WTC11 (cell line): ENCODE results near the gene PKHD1. TPM values are rescaled to one million over a fixed set of nuclear protein-coding genes. Genes with fewer than 3 reads are reported as not detected.

ENCODE experiments used
- ATAC-seq: fragments of 200-7000 bp; cut with Tn5 transposase; 2 replicates; pipeline ENCODE4 v1.10.0; 2021; ENCODE audit warnings: mild to moderate bottlenecking, moderate library complexity
- CTCF ChIA-PET: fragments of 300-600 bp; sonication (Branson Sonifier 250); formaldehyde crosslinking; loops from one replicate; lab custom pipeline; 2021; ENCODE audit warnings: antibody characterized with exemption; lab: Charles Lee
- POLR2A ChIA-PET: fragments of 350-600 bp; sonication (Branson Sonifier 250); formaldehyde crosslinking; loops from one replicate; lab custom pipeline; 2021; ENCODE audit warnings: antibody characterized with exemption; lab: Charles Lee
- DNase-seq: peaks from one replicate; pipeline ENCODE4 v3.0.0; 2021; ENCODE audit warnings: low spot score
- H3K27ac Mint-ChIP-seq: 2 replicates; pipeline ENCODE4 v1.8.0; 2021; ENCODE audit warnings: mixed read lengths
- H3K27me3 Mint-ChIP-seq: 2 replicates; pipeline ENCODE4 v1.8.0; 2021; ENCODE audit warnings: low read depth, mild to moderate bottlenecking, moderate library complexity, mixed read lengths
- H3K36me3 Mint-ChIP-seq: 2 replicates; pipeline ENCODE4 v1.8.0; 2021; ENCODE audit warnings: mixed read lengths
- H3K4me1 Mint-ChIP-seq: 2 replicates; pipeline ENCODE4 v1.8.0; 2022; ENCODE audit warnings: mixed read lengths
- H3K4me3 Mint-ChIP-seq: 2 replicates; pipeline ENCODE4 v1.8.0; 2021; ENCODE audit warnings: mild to moderate bottlenecking, moderate library complexity, mixed read lengths
- H3K9me3 Mint-ChIP-seq: 2 replicates; pipeline ENCODE4 v1.8.0; 2021; ENCODE audit warnings: mixed read lengths
- ATF1 ChIP-seq: sonication (generic); formaldehyde crosslinking; IDR thresholded peaks from 2 replicates; pipeline ENCODE4 v1.8.1; 2023; ENCODE audit warnings: mild to moderate bottlenecking, moderate library complexity, missing genetic modification reagents
- CDX4 ChIP-seq: fragments of 250-450 bp; sonication (Bioruptor Pico); IDR thresholded peaks from 2 replicates; pipeline ENCODE4 v1.9.0; 2021; ENCODE audit warnings: moderate library complexity, mild to moderate bottlenecking, inconsistent platforms, borderline replicate concordance
- E2F1 ChIP-seq: sonication (generic); formaldehyde crosslinking; IDR thresholded peaks from 2 replicates; pipeline ENCODE4 v1.8.0; 2022; ENCODE audit warnings: mild to moderate bottlenecking, missing genetic modification reagents
- ELF4 ChIP-seq: sonication (generic); formaldehyde crosslinking; IDR thresholded peaks from 2 replicates; pipeline ENCODE4 v1.8.1; 2022; ENCODE audit warnings: low read depth, mild to moderate bottlenecking, moderate library complexity, missing genetic modification reagents
- ETV6 ChIP-seq: sonication (generic); formaldehyde crosslinking; IDR thresholded peaks from 2 replicates; pipeline ENCODE4 v1.8.1; 2022; ENCODE audit warnings: mild to moderate bottlenecking, missing genetic modification reagents
- FOXJ3 ChIP-seq: sonication (generic); formaldehyde crosslinking; IDR thresholded peaks from 2 replicates; pipeline ENCODE4 v1.9.0; 2021; ENCODE audit warnings: missing genetic modification reagents, mild to moderate bottlenecking, borderline replicate concordance
- FOXP4 ChIP-seq: sonication (generic); formaldehyde crosslinking; IDR thresholded peaks from 2 replicates; pipeline ENCODE4 v1.8.0; 2022; ENCODE audit warnings: mild to moderate bottlenecking, missing genetic modification reagents
- JUN ChIP-seq: sonication (generic); formaldehyde crosslinking; IDR thresholded peaks from 2 replicates; pipeline ENCODE4 v1.8.0; 2023; ENCODE audit warnings: mild to moderate bottlenecking, missing genetic modification reagents
- KAT7 ChIP-seq: sonication (generic); formaldehyde crosslinking; IDR thresholded peaks from 2 replicates; pipeline ENCODE4 v1.8.1; 2023; ENCODE audit warnings: missing genetic modification reagents, mild to moderate bottlenecking, borderline replicate concordance
- MYBL2 ChIP-seq: sonication (generic); formaldehyde crosslinking; IDR thresholded peaks from 2 replicates; pipeline ENCODE4 v1.8.1; 2023; ENCODE audit warnings: mild to moderate bottlenecking, moderate library complexity, missing genetic modification reagents
- NR3C1 ChIP-seq: sonication (generic); formaldehyde crosslinking; conservative IDR thresholded peaks from 2 replicates; pipeline ENCODE4 v1.8.1; 2023; ENCODE audit warnings: low read depth, mild to moderate bottlenecking, missing genetic modification reagents
- RORB ChIP-seq: fragments of 250-450 bp; sonication (Bioruptor Pico); IDR thresholded peaks from 2 replicates; pipeline ENCODE4 v1.9.0; 2021; ENCODE audit warnings: mild to moderate bottlenecking
- TEAD4 ChIP-seq: sonication (generic); formaldehyde crosslinking; IDR thresholded peaks from 2 replicates; pipeline ENCODE4 v1.8.0; 2022; ENCODE audit warnings: mild to moderate bottlenecking, missing genetic modification reagents
- TP53 ChIP-seq: sonication (generic); formaldehyde crosslinking; IDR thresholded peaks from 2 replicates; pipeline ENCODE4 v1.8.1; 2023; ENCODE audit warnings: mild to moderate bottlenecking, missing genetic modification reagents
- ZMAT4 ChIP-seq: fragments of 250-450 bp; sonication (Bioruptor Pico); IDR thresholded peaks from 2 replicates; pipeline ENCODE4 v1.9.0; 2021; ENCODE audit warnings: mild to moderate bottlenecking
- ZNF138 ChIP-seq: sonication (generic); formaldehyde crosslinking; conservative IDR thresholded peaks from 2 replicates; pipeline ENCODE4 v1.8.1; 2022; ENCODE audit warnings: mild to moderate bottlenecking, moderate library complexity, missing genetic modification reagents
- ZNF232 ChIP-seq: sonication (generic); formaldehyde crosslinking; IDR thresholded peaks from 2 replicates; pipeline ENCODE4 v1.8.0; 2022; ENCODE audit warnings: mild to moderate bottlenecking, missing genetic modification reagents
- ZNF317 ChIP-seq: sonication (generic); formaldehyde crosslinking; IDR thresholded peaks from 2 replicates; pipeline ENCODE4 v1.8.1; 2023; ENCODE audit warnings: low read depth, mild to moderate bottlenecking, moderate library complexity, missing genetic modification reagents, borderline replicate concordance
- ZNF512 ChIP-seq: sonication (generic); formaldehyde crosslinking; IDR thresholded peaks from 2 replicates; pipeline ENCODE4 v1.8.1; 2022; ENCODE audit warnings: missing genetic modification reagents, borderline replicate concordance
- ZNF671 ChIP-seq: fragments of 250-450 bp; sonication (Bioruptor Pico); IDR thresholded peaks from 2 replicates; pipeline ENCODE4 v1.8.0; 2021; ENCODE audit warnings: mild to moderate bottlenecking
- total RNA-seq: library from RNA; stranded (reverse); gene quantifications from 3 replicates; pipeline ENCODE4 v1.2.3, GENCODE V29; 2021

The PKHD1 gene
- total RNA-seq, 1 experiment from 2014 or later = 0.15 TPM

- TF ChIP-seq ATF1 (CRISPR knock-in tag) (no peak), FOXP4 (CRISPR knock-in tag) (no peak), ZNF317 (CRISPR knock-in tag) (no peak), CDX4 (CRISPR knock-in tag) (no peak), MYBL2 (no peak), TEAD4 (CRISPR knock-in tag) (no peak)
Measured at GRCh38 chr6:51725155-51725554, 362.3 kb downstream of the PKHD1 start (continued).

GRCh38 chr6:51720327-51720726 lies 367.1 kb downstream of the PKHD1 start:
- CTCF ChIA-PET = no interaction called here
- H3K36me3 Mint-ChIP-seq = no peaks in the 10 kb centered on the region
- H3K9me3 Mint-ChIP-seq = no peaks in the 10 kb centered on the region
- no peak overlapping the region for H3K4me3 Mint-ChIP-seq
- peaks cover 2% of the 10 kb centered on the region for H3K4me1 Mint-ChIP-seq
- TF ChIP-seq FOXP4 (CRISPR knock-in tag) (no peak), FOXJ3 (CRISPR knock-in tag) (no peak), ZNF671 (CRISPR knock-in tag) (no peak), ZNF512 (CRISPR knock-in tag) (no peak), NR3C1 (no peak), ETV6 (CRISPR knock-in tag) (no peak), E2F1 (CRISPR knock-in tag) (no peak), JUN (CRISPR knock-in tag) (no peak), RORB (CRISPR knock-in tag) (no peak), ZNF232 (CRISPR knock-in tag) (no peak), TP53 (no peak), KAT7 (no peak), ELF4 (CRISPR knock-in tag) (no peak), ZMAT4 (CRISPR knock-in tag) (no peak), ZNF138 (CRISPR knock-in tag) (no peak)
- POLR2A ChIA-PET = no interaction called here
- H3K27ac Mint-ChIP-seq = no peak overlapping the region
- DNase-seq (no peak), ATAC-seq (no peak)
- no peaks in the 10 kb centered on the region for H3K27me3 Mint-ChIP-seq
